Ishikawa (cell line): Measurements from ENCODE around the gene TGM1.

ENCODE experiments used
- NFIC ChIP-seq: IDR thresholded peaks from 2 replicates; pipeline ENCODE4 v1.6.1; 2012
- TAF1 ChIP-seq: IDR thresholded peaks from 2 replicates; pipeline ENCODE4 v1.6.1; 2012; ENCODE audit warnings: low read depth, mild to moderate bottlenecking
- TCF12 ChIP-seq: IDR thresholded peaks from 2 replicates; pipeline ENCODE4 v1.6.1; 2012; ENCODE audit warnings: low read depth

GRCh38 chr14:24231263-24232120 lies 31.5 kb downstream of the TGM1 start:
- TF ChIP-seq TCF12 (no peak), NFIC (no peak), TAF1 (no peak)
